GM12873 (cell line): ENCODE measurements around the gene ACTN1.

Source experiments
- CTCF ChIP-seq: IDR thresholded peaks from 2 replicates; pipeline ENCODE4 v1.5.1; 2012; ENCODE audit warnings: low read depth, mild to moderate bottlenecking, moderate library complexity, low read length, control low read depth; ENCODE audit not compliant: insufficient read depth; ENCODE audit errors: missing control alignments

The ACTN1 gene

DNA sequence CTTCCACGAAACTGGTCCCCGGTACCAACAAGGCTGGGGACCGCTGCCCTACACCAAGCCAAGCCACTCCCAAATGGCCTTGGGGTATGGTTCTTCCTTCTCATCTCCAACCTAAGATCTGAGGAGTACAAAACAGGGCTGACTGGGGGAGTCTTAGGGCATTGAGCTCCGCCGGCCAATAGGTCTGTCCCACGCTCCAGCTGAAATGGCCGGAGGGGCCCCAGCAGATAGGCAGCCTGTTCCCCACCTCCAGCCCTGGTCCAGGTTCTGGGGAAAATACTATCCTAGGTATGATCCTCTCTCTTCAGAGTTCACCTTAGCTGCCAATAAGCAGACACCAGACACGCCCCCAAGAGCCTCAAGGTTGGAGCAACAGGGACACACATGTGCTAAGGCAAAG lies 90.2 kb downstream of the ACTN1 start:
- no peak for TF ChIP-seq CTCF

DNA sequence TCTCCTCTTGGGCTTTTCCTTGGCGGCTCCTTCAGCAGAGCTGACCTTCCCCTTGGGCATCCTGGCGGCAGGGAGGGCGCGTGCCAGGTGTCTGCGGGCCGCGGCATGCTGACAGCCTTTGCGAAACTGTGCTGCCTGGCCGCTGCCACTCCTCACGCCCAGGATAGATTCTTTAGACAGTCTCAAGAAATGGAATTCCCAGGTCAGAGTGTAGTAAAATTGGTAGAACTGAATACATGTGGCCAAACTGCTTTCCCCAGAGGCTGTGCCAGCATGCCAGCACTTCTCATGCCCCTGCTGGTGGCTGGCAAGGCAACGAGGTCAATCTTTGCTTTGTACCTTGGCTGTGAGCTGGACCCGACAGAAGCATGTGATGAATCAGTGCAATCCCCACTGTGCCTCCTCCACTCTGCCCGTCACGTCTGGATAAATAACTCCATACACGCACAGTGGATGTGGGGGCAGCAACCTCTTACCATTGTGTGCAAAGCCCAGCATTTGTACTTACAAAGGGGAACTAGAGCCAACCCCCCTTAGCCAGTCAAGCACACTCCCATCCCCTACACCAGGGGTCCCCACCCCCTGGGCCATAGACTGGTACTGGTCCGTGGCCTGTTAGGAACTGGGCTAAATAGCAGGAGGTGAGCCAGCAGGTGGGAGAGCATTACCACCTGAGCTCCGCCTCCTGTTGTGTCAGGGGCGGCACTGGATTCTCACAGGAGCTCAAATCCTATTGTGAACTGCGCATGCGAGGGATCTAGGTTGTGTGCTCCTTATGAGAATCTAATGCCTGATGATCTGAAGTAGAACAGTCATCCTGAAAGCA lies 90.9 kb downstream of the ACTN1 start:
- no peak for TF ChIP-seq CTCF

- no peak for TF ChIP-seq CTCF
These were observed 93.0 kb downstream of the ACTN1 start for GRCh38 chr14:68886109-68886434.

DNA sequence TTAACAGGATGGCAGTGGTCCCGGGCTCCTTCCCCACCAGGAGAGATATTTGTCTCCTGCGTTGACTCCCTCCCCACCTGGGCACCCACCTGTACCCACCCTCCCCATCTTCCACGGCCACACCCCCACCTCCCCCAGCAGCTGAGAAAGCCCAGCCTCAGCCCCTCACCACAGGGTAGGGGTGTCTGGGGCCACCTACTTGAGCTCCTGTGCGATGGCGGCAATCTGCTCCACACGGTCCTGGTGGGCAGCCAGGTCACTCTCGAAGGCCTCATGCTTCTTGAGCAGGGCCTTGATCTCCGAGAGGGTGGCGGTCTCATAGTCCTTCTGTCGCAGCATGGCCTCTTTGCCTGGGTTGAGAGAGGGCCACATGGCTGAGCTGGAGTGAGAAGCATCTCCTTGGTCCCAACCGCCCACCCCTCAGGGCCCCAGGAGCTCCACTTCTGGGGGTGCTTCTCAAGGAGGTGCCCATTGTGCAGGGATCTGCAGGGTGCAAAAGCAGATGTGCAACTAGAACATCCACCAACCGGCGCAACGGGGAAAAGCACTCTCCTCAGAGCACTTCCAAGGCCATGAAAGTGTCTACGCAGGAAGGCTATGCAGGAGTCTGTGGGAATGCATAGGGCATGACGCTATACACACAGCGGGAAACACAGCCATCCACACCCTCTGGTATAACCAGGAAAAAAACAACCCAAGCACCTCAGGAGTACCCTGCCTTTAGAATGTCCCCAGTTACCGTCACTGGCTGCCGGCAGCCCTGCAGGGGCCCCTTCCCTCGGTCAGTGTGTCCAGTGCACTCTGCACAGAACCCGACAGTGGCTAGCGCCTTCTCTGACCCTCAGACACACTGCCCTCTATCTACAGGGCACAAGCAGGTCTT lies 93.6 kb downstream of the ACTN1 start:
- TF ChIP-seq CTCF: no peak

- TF ChIP-seq CTCF: no peak
These were observed 94.8 kb downstream of the ACTN1 start for GRCh38 chr14:68884031-68885030.

DNA sequence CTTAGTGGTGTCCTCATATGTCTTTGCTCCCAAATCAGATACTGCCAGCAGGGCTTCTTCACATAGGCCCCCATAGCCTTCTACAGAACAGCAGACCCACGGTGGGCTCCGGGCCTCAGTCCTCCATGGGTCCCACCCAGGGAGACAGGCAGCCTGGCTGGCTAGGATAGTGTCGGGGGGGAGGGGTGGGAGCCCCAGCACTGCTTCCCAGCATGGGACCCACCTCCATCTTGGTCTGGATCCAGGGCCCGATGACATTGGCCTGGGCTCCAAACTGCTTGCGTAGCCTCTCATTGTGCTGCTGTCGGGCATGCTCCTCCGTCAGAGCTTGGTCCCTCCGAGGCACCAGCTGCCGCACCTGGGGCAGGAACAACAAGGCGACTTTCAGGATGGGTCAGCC lies 96.9 kb downstream of the ACTN1 start:
- no peak for TF ChIP-seq CTCF

DNA sequence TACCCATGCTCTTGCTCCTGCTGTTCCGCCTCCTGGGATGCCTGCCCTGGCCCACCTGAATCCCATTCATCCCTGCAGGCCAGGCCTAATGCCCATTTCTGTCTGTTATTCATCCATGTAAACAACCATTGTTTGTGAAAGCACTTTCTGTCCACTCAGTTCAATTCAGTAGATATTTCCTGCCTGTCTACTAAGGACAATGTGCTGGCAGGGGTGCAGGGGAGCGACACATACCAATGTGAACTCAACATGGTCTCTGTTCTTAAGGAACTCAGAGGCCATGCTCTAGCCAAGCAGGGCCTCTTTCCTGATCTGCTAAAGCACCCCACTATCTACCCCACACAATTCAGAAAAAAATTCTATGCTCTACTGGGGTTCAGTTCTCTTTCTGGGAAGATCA lies 97.7 kb downstream of the ACTN1 start:
- no peak for TF ChIP-seq CTCF
